AG09319 (cell line): ENCODE results near the gene GLRX2.

Source experiments
- DNase-seq: peaks from one replicate; pipeline ENCODE4 v3.0.0-alpha.2; 2010; ENCODE audit warnings: low read depth; ENCODE audit errors: extremely low read depth
- TF ChIP-seq, protein P1 (sequence below): IDR thresholded peaks from 2 replicates; pipeline ENCODE4 v1.5.1; 2011; ENCODE audit warnings: low read depth, mild to moderate bottlenecking, inconsistent platforms, low read length, moderate library complexity

GLRX2 gene

DNA sequence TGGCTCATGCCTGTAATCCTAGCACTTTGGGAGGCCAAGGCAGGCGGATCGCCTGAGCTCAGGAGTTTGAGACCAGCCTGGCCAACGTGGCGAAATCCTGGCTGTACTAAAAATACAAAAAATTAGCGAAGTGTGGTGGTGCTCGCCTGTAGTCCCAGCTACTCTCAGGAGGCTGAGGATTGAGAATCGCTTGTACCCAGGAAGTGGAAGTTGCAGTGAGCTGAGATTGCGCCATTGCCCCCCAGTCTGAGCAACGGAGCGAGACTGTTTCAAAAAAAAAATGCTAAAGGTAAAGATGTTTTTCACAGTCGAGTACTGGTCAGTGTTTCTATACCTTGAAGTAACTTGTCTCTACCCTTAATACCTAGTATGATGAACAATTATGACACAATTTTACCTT lies 11.1 kb downstream of the GLRX2 start:
- TF ChIP-seq, protein P1, sequence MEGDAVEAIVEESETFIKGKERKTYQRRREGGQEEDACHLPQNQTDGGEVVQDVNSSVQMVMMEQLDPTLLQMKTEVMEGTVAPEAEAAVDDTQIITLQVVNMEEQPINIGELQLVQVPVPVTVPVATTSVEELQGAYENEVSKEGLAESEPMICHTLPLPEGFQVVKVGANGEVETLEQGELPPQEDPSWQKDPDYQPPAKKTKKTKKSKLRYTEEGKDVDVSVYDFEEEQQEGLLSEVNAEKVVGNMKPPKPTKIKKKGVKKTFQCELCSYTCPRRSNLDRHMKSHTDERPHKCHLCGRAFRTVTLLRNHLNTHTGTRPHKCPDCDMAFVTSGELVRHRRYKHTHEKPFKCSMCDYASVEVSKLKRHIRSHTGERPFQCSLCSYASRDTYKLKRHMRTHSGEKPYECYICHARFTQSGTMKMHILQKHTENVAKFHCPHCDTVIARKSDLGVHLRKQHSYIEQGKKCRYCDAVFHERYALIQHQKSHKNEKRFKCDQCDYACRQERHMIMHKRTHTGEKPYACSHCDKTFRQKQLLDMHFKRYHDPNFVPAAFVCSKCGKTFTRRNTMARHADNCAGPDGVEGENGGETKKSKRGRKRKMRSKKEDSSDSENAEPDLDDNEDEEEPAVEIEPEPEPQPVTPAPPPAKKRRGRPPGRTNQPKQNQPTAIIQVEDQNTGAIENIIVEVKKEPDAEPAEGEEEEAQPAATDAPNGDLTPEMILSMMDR: no peak
- no peak for DNase-seq

- TF ChIP-seq, protein P1: no peak
Measured at GRCh38 chr1:193090865-193091264, 14.3 kb downstream of the GLRX2 start.

GRCh38 chr1:193087893-193088292 lies 17.3 kb downstream of the GLRX2 start:
- DNase-seq: no peak
- TF ChIP-seq, protein P1: no peak

More at GRCh38 chr1:193090865-193091264, 14.3 kb downstream of the GLRX2 start:
- DNase-seq: no peak

DNA sequence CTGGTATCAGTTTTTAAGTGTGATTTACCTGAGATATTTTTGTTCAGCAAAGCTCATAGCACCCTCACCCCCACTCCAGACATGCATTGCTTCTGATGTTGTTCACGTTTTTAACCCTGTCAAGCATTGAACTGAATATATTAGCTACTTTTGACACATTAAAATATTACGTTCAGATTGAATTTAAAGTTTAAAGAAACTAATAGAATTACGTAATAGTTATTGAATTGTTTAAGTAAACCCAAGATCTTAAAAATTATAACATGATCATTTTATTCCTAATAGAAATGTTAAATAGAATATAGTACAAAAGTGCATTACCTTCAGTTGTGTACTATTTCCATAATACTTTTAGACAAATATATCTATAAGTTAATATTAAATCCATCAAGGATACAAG lies 18.9 kb downstream of the GLRX2 start:
- TF ChIP-seq, protein P1: no peak
- no peak for DNase-seq

- no peak for DNase-seq
- TF ChIP-seq, protein P1: no peak
Measured at GRCh38 chr1:193085263-193085662, 20.0 kb downstream of the GLRX2 start.

GRCh38 chr1:193083365-193084088 lies 21.7 kb downstream of the GLRX2 start:
- TF ChIP-seq, protein P1: no peak
- DNase-seq: no peak

DNA sequence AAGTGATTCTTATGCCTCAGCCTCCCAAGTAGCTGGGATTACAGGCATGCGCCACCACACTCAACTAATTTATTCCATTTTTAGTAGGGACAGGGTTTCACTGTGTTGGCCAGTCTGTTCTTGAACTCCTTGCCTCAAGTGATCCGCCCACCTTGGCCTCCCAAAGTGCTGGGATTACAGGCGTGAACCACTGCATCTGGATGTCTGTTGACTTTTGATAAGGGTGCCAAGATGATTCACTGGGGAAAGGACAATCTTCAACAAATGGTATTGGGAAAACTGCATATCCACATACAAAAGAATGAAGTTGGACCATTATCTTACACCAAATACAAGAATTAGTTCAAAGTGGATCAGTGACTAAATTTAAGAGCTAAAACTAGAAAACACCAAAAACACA lies 26.0 kb downstream of the GLRX2 start:
- no peak for DNase-seq
- TF ChIP-seq, protein P1: no peak
